Bronchial smooth muscle cell (primary cell): ENCODE data around the gene ZGPAT. TPM values are rescaled to one million over a fixed set of nuclear protein-coding genes. Genes with fewer than 3 reads are reported as not detected.

Experiments used
- total RNA-seq: library from RNA; depleted of rRNA; stranded (reverse); fragments of >200 nt; gene quantifications from 2 replicates; pipeline ENCODE4 v1.2.1, GENCODE V29; 2014

Gene ZGPAT
- total RNA-seq = 18.4 and 25.1 TPM in 2 replicates

GRCh38 chr20:63707558-63708300 is at the start of gene ZGPAT, which contains the start of gene ARFRP1:
Gene ZGPAT (plus strand): TSS chr20:63708039. CDS start chr20:63708581, 542 bp downstream.
Gene ARFRP1 (minus strand): TSS chr20:63707976. CDS start chr20:63707091, 885 bp downstream.

DNA sequence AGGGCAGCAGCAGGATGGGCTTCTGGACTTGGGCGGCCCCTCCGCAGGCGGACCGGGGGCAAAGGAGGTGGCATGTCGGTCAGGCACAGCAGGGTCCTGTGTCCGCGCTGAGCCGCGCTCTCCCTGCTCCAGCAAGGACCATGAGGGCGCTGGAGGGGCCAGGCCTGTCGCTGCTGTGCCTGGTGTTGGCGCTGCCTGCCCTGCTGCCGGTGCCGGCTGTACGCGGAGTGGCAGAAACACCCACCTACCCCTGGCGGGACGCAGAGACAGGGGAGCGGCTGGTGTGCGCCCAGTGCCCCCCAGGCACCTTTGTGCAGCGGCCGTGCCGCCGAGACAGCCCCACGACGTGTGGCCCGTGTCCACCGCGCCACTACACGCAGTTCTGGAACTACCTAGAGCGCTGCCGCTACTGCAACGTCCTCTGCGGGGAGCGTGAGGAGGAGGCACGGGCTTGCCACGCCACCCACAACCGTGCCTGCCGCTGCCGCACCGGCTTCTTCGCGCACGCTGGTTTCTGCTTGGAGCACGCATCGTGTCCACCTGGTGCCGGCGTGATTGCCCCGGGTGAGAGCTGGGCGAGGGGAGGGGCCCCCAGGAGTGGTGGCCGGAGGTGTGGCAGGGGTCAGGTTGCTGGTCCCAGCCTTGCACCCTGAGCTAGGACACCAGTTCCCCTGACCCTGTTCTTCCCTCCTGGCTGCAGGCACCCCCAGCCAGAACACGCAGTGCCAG is 11.0 kb upstream of the ZGPAT start, which contains the start of gene TNFRSF6B:
Gene TNFRSF6B, plus strand, starts transcription at position 25 of the 729 bp plus-strand sequence. Its CDS starts 116 bp downstream, at position 141.

GRCh38 chr20:63735859-63736718 is 28.2 kb downstream of the ZGPAT start, which contains the start of gene LIME1:
Gene LIME1 (plus strand): TSS chr20:63736664. CDS start chr20:63737550, 886 bp downstream.

DNA sequence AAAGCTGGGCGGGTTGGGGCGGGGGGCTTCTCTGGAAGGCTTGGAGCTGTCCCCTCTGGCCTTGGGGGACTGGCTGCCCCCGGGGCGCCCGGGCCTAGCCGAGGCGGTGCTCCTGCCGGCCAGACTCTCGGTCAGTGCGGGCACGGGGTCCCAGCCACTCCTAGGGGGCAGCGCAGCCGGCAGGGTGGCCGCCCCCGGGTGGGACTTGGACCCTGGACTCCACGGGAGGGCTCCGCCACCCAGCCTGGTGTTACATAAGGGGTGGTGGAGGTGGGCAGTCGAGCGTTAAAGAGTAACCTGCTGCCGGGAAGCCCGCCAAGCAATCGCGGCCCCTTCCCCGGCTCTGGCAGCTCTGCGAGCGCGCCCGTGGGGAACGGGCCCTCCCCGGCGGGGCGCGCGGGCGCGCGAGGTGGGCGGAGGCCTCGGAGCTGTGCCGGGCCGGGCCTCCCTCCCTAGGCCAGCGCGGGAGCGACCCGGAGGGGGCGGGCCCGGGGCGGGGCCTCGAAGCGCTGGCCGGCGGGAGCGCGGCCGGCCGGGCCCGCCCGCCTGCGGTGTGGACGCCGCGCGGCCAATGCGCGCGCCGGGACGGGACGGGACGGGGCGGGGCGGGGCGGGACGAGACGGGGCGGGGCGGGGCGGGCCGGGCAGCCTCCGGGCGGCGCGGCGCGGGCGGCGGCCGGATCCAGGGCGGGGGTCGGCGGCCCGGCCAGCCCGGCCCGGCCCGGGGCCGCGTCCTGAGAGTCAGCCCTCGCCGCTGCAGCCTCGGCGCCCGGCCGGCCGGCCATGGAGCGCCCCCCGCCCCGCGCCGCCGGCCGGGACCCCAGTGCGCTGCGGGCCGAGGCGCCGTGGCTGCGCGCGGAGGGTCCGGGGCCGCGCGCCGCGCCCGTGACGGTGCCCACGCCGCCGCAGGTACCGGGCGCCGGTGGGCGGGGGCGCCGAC is 31.6 kb downstream of the ZGPAT start, which contains the start of gene SLC2A4RG:
Gene SLC2A4RG, plus strand, starts transcription at position 647 of the 940 bp plus-strand sequence. Its CDS starts 137 bp downstream, at position 784.

Other genes starting within 250 kb of the ZGPAT start
- not detected in 2 replicates for gene KCNQ2, start 235.4 kb upstream of the ZGPAT start, total RNA-seq
- gene EEF1A2, start 209.0 kb upstream of the ZGPAT start, total RNA-seq = 0.43 and 0.79 TPM in 2 replicates
- 14.9 and 23.5 TPM in 2 replicates for gene PPDPF, start 187.3 kb upstream of the ZGPAT start, total RNA-seq
- gene PTK6, start 170.7 kb upstream of the ZGPAT start, total RNA-seq = 0.09 and 0.16 TPM in 2 replicates
- gene SRMS, start 160.3 kb upstream of the ZGPAT start, total RNA-seq = not detected in 2 replicates
- gene FNDC11, start 153.9 kb upstream of the ZGPAT start, total RNA-seq = 0.60 and 0.95 TPM in 2 replicates
- gene HELZ2, start 133.8 kb upstream of the ZGPAT start, total RNA-seq = 36.8 and 38.1 TPM in 2 replicates
- 6.0 and 6.5 TPM in 2 replicates for gene GMEB2, start 80.9 kb upstream of the ZGPAT start, total RNA-seq
- 7.2 and 11.7 TPM in 2 replicates for gene STMN3, start 54.6 kb upstream of the ZGPAT start, total RNA-seq
- gene RTEL1, start 49.7 kb upstream of the ZGPAT start, total RNA-seq = 7.7 and 9.9 TPM in 2 replicates
- 0.52 and 18.1 TPM in 2 replicates for gene TNFRSF6B, start 11.4 kb upstream of the ZGPAT start, total RNA-seq
- gene ARFRP1, start 63 bp upstream of the ZGPAT start, total RNA-seq = 36.7 and 63.4 TPM in 2 replicates
- 2.4 and 3.0 TPM in 2 replicates for gene LIME1, start 28.6 kb downstream of the ZGPAT start, total RNA-seq
- 17.7 and 18.8 TPM in 2 replicates for gene SLC2A4RG, start 31.7 kb downstream of the ZGPAT start, total RNA-seq
- gene ZBTB46, start 123.2 kb downstream of the ZGPAT start, total RNA-seq = 23.6 and 54.7 TPM in 2 replicates
- gene ABHD16B, start 153.5 kb downstream of the ZGPAT start, total RNA-seq = under 0.01 TPM in 1 of 2 replicates, not detected in the other
- gene TPD52L2, start 157.2 kb downstream of the ZGPAT start, total RNA-seq = 95.0 and 133 TPM in 2 replicates
- gene DNAJC5, start 187.1 kb downstream of the ZGPAT start, total RNA-seq = 39.9 and 40.2 TPM in 2 replicates
- gene UCKL1, start 248.4 kb downstream of the ZGPAT start, total RNA-seq = 16.2 and 21.0 TPM in 2 replicates